PC-3 (cell line): Measurements from ENCODE around the gene DIP2C. TPM values are rescaled to one million over a fixed set of nuclear protein-coding genes. Genes with fewer than 3 reads are reported as not detected.
"Not testable (repeated sequence)": the region's sequence is repeated elsewhere in the genome, so short reads cannot be mapped to it uniquely, and the experiment has no call there.

Experiments used
- ATAC-seq: fragments of 200-7000 bp; cut with Tn5 transposase; 2 replicates; pipeline ENCODE4 v1.9.1; 2020; ENCODE audit warnings: mild to moderate bottlenecking, moderate library complexity
- BruUV-seq: library from RNA; stranded (reverse); fragments of 400-500 nt; replicated peaks from 2 replicates; lab custom pipeline; 2021; lab: Mats Ljungman, UMichigan
- CTCF ChIA-PET: fragments of 300-600 bp; sonication (Branson Sonifier 250); formaldehyde crosslinking; loops from one replicate; lab custom pipeline; 2022; ENCODE audit warnings: antibody characterized with exemption; lab: Charles Lee
- POLR2A ChIA-PET: fragments of 300-600 bp; sonication (Branson Sonifier 250); formaldehyde crosslinking; loops from one replicate; lab custom pipeline; 2022; ENCODE audit warnings: antibody characterized with exemption; ENCODE audit not compliant: unreplicated experiment; lab: Charles Lee
- DNase-seq: peaks from one replicate; pipeline ENCODE4 v3.0.0-alpha.2; 2015
- H2AFZ ChIP-seq: fragments of 300-600 bp; sonication (generic); 2 replicates; pipeline ENCODE4 v1.6.0; 2016; ENCODE audit warnings: antibody characterized with exemption, low read length
- H3F3A ChIP-seq: fragments of 300-600 bp; sonication (generic); one replicate; pipeline ENCODE4 v1.6.0; 2017; ENCODE audit warnings: antibody characterized with exemption, low read length, control low read depth, mild to moderate bottlenecking; ENCODE audit not compliant: unreplicated experiment
- H3K27ac ChIP-seq: fragments of 300-600 bp; sonication (generic); 2 replicates; pipeline ENCODE4 v1.5.1; 2016; ENCODE audit warnings: mild to moderate bottlenecking, low read length
- H3K27me3 ChIP-seq: fragments of 300-600 bp; sonication (generic); 2 replicates; pipeline ENCODE4 v1.6.1; 2016; ENCODE audit warnings: low read length, mixed read lengths
- H3K36me3 ChIP-seq: fragments of 300-600 bp; sonication (generic); 2 replicates; pipeline ENCODE4 v1.6.1; 2016; ENCODE audit warnings: low read depth, mixed run types, low read length, mixed read lengths
- H3K4me1 ChIP-seq: fragments of 300-600 bp; sonication (generic); 2 replicates; pipeline ENCODE4 v1.5.1; 2016; ENCODE audit warnings: low read length; ENCODE audit not compliant: insufficient read depth
- H3K4me2 ChIP-seq: fragments of 300-600 bp; sonication (generic); 2 replicates; pipeline ENCODE4 v1.6.0; 2016; ENCODE audit warnings: low read length
- H3K4me3 ChIP-seq: fragments of 300-600 bp; sonication (generic); 2 replicates; pipeline ENCODE4 v1.5.1; 2016; ENCODE audit warnings: mild to moderate bottlenecking, low read length, mixed read lengths
- H3K79me2 ChIP-seq: fragments of 300-600 bp; sonication (generic); 2 replicates; pipeline ENCODE4 v1.6.1; 2017; ENCODE audit warnings: low read length, mixed read lengths
- H3K9ac ChIP-seq: fragments of 300-600 bp; sonication (generic); 2 replicates; pipeline ENCODE4 v1.6.0; 2016; ENCODE audit warnings: mild to moderate bottlenecking, low read length
- H3K9me2 ChIP-seq: fragments of 300-600 bp; sonication (generic); replicated peaks from 2 replicates; pipeline ENCODE4 v1.6.1; 2016; ENCODE audit warnings: mixed run types, low read length, mixed read lengths
- H3K9me3 ChIP-seq: fragments of 300-600 bp; sonication (generic); 2 replicates; pipeline ENCODE4 v1.6.1; 2016; ENCODE audit warnings: low read length, mixed read lengths
- H4K20me1 ChIP-seq: fragments of 300-600 bp; sonication (generic); 2 replicates; pipeline ENCODE4 v1.6.1; 2016; ENCODE audit warnings: low read length, mixed read lengths
- CTCF ChIP-seq: fragments of 300-600 bp; sonication (generic); conservative IDR thresholded peaks from 2 replicates; pipeline ENCODE4 v1.5.1; 2017; ENCODE audit warnings: antibody characterized with exemption, low read depth, mild to moderate bottlenecking, low read length
- EZH2 ChIP-seq: fragments of 300-600 bp; sonication (generic); IDR thresholded peaks from one replicate; pipeline ENCODE4 v1.6.1; 2017; ENCODE audit warnings: antibody characterized with exemption, mild to moderate bottlenecking, low read length; ENCODE audit not compliant: unreplicated experiment
- EZH2phosphoT487 ChIP-seq: fragments of 300-600 bp; sonication (generic); IDR thresholded peaks from 2 replicates; pipeline ENCODE4 v1.6.1; 2018; ENCODE audit warnings: mild to moderate bottlenecking, antibody characterized with exemption, low read length, borderline replicate concordance
- intact Hi-C: fragments of 100-400 bp; cut with micrococcal nuclease; formaldehyde crosslinking; loops from 2 replicates; pipeline ENCODE4 v1.9.0; 2023
- total RNA-seq: library from RNA; depleted of rRNA; stranded (reverse); fragments of >200 nt; gene quantifications from 2 replicates; pipeline ENCODE4 v1.2.3, GENCODE V29; 2014

Gene DIP2C
- total RNA-seq, 1 experiment from 2014 or later = 3.1 TPM

- Histone ChIP-seq H3K9me3 (no peaks in the 10 kb centered on the region), H3K79me2 (no peaks in the 10 kb centered on the region), H3K9me2 (no peaks in the 10 kb centered on the region), H3K4me3 (no peak overlapping the region), H2AFZ (no peak overlapping the region), H3F3A (no peaks in the 10 kb centered on the region), H3K4me2 (no peak overlapping the region), H3K27ac (no peak overlapping the region), H3K27me3 (no peaks in the 10 kb centered on the region), H3K36me3 (no peaks in the 10 kb centered on the region), H4K20me1 (no peaks in the 10 kb centered on the region), H3K9ac (no peak overlapping the region), H3K4me1 (no peaks in the 10 kb centered on the region)
- no peak for ATAC-seq
- ChIA-PET POLR2A (no interaction called here), CTCF (no interaction called here)
- DNase-seq = no peak
- intact Hi-C loops = no loop called here
- no peak for TF ChIP-seq EZH2
- no peak for TF ChIP-seq CTCF
- no peak for TF ChIP-seq EZH2phosphoT487
- BruUV-seq = no TSS peak
Measured at GRCh38 chr10:633279-634245, 55.9 kb downstream of the DIP2C start.

- POLR2A ChIA-PET, BruUV-seq, H3K4me2 ChIP-seq, H3K36me3 ChIP-seq, CTCF ChIA-PET, H3K79me2 ChIP-seq, H3K27ac ChIP-seq, H4K20me1 ChIP-seq, H3K9me2 ChIP-seq, ATAC-seq, H3K4me1 ChIP-seq, H2AFZ ChIP-seq, H3K27me3 ChIP-seq, intact Hi-C loops, H3K9me3 ChIP-seq, H3K9ac ChIP-seq, H3F3A ChIP-seq, DNase-seq, H3K4me3 ChIP-seq: not testable (repeated sequence)
Measured at GRCh38 chr10:632807-633177, 56.7 kb downstream of the DIP2C start.

GRCh38 chr10:632155-632806 lies 57.2 kb downstream of the DIP2C start:
- H3K9me3 ChIP-seq, H3K4me3 ChIP-seq, POLR2A ChIA-PET: not testable (repeated sequence)

More at GRCh38 chr10:632155-632806, 57.2 kb downstream of the DIP2C start:
- H3K9ac ChIP-seq, H3K4me1 ChIP-seq, intact Hi-C loops, H4K20me1 ChIP-seq, H3K4me2 ChIP-seq, DNase-seq, H2AFZ ChIP-seq, H3F3A ChIP-seq, H3K27ac ChIP-seq, ATAC-seq, BruUV-seq, H3K79me2 ChIP-seq, CTCF ChIA-PET, H3K27me3 ChIP-seq, H3K36me3 ChIP-seq, H3K9me2 ChIP-seq: not testable (repeated sequence)
